Ramos (cell line): ENCODE results near the gene WASF3.

Source experiments
- in situ Hi-C: fragments of 300-500 bp; cut with MboI; formaldehyde crosslinking; loops from one replicate; pipeline ENCODE4 v1.14.3; 2022; ENCODE audit warnings: low sequenced_read_pairs; ENCODE audit not compliant: unreplicated experiment

Gene WASF3, protein sequence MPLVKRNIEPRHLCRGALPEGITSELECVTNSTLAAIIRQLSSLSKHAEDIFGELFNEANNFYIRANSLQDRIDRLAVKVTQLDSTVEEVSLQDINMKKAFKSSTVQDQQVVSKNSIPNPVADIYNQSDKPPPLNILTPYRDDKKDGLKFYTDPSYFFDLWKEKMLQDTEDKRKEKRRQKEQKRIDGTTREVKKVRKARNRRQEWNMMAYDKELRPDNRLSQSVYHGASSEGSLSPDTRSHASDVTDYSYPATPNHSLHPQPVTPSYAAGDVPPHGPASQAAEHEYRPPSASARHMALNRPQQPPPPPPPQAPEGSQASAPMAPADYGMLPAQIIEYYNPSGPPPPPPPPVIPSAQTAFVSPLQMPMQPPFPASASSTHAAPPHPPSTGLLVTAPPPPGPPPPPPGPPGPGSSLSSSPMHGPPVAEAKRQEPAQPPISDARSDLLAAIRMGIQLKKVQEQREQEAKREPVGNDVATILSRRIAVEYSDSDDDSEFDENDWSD

DNA sequence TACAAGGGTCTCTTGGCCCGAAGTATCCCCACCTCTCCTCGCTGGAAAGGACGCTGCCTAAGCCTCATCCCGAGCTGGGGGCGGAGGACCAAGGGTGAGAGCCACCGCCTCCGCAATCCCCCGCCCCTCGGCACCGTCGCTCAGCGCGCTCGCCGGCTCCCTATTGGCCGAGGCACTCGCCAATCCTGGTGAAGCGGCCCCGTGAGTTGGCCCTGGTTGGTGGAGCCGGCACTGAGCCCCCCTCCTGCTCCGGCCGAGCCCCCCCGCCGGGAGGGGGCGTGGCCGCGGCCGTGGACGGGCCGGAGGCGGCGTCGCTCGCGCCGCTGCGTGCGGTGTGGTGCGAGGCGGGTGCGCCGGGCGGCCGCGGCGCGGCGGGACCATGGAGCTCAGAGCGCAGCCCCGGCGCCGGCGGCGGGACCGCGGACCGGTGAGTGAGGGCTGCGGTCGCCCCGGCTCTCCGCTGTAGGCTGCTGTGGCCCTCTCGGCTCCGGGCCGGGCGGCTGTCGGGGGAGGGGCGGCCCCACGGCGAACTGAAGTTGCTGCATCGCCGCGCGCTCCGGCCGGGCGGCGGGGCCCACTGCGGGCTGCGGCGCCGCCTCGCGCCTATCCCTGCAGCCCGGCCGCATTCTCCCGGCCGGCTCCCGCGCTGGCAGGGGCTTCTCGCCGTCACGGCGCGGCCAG, at the start of gene WASF3:
Gene WASF3 (plus strand): TSS at position 291 of the 681 bp plus-strand sequence. CDS start 84,588 bp downstream, outside the sequence.
- in situ Hi-C loops = no loop called here

DNA sequence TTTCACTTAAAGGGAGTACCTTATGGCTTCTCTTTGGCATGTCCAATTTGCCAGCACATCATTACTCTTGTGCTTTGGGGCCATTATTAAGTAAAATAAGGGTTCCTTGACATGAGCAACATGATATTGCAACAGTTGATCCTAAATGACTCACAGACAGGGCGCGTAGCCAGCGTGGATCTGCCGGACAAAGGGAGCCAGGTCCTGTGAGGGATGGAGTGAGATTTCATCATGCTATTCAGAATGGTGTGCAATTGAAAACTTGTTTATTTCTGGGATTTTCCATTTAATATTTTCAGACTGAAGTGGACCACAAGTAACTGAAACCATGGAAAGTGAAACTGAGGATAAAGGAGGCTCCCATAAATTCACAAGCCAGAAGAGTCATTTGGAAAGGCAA, 48.6 kb upstream of the WASF3 start:
- in situ Hi-C loops = no loop called here

DNA sequence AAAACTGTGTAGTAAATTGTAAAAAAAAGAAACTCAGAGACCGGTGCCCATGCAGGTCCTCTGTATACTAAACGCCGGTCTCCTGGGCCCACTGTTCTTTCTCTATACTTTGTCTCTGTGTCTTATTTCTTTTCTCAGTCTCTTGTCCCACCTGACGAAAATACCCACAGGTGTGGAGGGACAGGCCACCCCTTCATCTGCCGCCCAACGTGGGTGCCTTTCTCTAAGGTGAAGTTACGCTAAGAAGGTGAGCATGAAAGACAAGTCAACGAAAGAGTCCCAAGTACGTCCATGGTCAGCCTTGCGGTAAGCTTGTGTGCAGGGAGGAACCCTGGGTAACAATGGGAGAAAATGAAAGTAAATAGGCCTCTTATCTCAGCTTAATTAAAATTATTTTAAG, 48.0 kb upstream of the WASF3 start:
- in situ Hi-C loops = no loop called here

DNA sequence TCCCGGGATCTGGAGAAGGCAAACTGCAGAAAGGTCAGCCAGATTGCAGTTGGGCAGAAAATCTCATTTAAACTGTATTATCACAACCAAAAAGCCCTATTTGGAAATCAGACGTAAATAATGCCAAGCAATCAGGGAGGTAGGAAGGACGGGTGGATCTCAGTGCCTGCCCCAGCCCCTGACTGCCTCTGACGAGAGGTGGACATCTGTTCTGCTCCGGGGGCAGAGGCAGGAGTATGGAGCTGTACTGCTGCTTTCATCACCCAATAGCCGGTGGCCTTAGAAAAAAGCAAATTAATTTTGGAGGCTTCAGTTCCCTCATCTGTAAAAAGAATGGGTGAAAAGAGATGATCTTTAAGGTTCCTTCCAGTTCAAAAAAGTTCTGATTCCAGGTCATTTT, 43.6 kb upstream of the WASF3 start:
- in situ Hi-C loops = no loop called here

DNA sequence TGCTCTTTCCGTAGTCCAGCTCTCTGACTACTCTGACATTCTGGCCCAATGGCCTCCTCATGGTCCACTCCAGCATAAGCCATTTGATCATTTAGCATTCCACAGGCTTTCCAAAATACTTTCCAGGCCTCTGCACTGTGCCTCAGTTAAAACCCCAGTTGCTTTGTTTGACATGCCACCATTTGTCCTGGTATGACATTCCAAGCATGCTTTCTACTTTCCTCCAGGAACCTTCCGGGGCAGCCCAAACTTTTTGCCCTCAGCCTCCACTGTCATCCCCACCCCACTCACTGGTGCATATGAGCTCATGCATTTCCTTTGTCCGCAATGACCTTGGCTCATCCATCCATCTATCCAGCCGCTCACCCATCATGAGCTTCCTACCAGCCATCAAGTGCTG, 41.8 kb upstream of the WASF3 start:
- in situ Hi-C loops = no loop called here

DNA sequence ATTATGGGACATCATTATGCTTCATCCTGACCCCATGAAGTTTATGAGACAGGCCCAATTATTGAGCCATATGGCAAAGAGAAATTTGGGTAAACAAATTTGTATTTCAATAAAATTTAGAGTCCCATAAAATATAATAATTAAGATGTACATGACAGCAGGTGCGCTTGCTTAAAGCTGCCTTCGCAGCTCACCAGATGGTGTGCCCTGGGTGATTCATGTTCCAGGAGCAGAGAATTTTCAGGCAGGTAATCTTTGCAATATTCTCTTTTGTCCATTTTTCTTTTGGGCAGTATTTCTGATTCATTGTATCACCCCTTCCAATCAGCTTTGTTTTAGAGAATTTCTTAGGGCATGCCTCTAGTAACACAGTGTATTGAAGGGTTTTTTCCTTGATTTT, 39.5 kb upstream of the WASF3 start:
- in situ Hi-C loops = no loop called here

DNA sequence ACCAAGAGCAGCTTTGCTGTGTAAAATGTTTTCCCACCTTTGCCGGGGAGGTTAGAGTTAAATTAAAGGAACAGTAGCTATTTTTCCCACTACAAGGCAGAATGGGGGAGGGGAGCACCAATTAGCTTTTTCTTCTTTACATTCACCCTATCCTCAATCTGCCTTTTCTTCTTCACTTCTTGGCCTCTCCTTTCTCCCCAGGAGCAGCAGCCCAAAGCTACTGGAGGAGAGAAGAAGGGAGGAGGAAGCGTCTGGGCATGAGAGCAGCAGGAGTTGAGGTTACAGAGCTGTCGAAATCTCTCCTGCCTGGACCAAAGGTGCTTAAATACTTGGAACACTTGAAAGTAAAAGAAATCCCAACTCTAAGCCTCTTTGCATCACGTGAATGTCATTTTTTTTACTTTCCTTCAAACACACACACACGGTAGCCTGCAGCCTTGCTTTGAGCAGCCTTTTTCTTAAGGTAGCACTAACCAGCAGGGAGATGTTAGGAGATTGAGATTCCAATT, 39.0 kb upstream of the WASF3 start:
- in situ Hi-C loops = no loop called here

DNA sequence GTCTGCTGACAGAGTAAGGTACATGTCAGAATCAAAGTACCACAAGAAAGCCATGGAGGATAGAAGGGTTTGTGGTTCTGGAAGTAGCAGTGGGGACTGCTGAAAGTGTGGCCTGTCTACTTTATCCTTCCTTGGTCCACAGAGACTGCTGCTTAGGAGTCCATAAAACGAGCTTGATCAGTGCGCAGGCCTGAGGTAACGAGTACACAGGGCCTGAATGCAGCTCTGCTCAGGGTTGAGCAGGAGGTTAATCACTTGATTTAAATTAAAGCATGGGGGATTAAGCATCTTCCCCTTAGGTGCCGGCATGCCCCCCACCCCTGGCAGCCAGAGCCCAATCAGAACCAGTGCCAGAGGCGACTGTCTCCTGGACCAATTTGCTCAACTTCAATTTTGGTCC, 34.9 kb upstream of the WASF3 start:
- in situ Hi-C loops = no loop called here

DNA sequence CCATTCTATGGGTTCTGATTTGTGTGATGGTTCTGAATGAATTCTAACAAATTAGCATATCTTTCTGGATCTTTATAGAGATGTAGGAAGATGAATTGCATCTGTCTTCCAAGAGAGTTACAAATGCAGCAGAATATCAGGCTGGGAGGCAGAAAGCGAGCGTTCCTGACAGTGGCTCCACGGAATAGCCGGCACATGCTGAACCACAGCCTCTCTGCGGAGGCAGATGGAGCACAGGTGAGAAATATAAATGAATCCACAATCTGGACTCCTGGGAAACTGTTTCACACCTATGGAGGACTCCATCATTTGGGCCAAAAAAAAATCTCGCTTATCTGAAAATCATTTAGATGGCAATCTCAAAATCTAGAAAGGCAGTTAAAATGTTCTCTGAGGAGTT, 34.5 kb upstream of the WASF3 start:
- in situ Hi-C loops = no loop called here

DNA sequence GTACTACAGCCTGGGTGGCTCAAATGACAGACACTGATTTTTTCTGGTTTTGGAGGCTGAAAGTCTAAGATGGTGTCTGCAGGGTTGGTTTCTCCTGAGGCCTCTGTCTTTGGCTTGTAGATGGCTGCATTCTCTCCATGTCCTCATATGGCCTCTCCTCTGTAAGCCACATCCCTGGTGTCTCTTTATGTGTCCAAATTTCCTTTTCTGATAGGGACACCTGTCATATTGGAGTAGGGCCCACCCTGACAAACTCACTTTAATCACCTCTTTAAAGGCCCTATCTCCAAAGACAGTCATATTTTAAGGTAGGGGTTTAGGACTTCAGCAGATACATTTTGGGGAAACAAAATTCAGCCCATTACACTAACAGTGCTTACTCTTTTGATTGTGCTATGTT, 32.0 kb upstream of the WASF3 start:
- in situ Hi-C loops = no loop called here

DNA sequence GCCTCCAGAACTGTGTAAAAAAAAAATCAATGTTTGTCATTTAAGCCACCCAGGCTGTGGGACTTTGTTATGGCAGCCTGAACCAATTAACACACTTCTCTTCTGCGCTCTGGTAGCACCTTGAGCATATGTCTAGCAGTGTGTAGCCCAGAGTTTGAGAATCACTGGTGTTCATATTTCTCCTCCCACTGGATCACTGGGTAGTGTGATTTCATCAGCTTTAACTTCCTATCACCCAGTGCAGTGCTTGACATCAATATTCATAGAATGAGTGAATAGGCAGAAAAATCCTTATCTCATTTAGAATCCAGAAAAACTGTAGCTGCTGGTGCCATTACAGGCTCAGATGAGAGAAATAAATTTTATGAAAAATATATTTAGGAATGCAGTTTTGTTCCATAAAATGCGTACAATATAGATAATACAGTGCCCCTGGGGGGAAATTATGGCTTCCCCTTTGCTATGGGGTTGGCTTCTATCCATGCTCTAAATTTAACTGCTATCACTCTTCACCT, 30.7 kb upstream of the WASF3 start:
- in situ Hi-C loops = no loop called here

DNA sequence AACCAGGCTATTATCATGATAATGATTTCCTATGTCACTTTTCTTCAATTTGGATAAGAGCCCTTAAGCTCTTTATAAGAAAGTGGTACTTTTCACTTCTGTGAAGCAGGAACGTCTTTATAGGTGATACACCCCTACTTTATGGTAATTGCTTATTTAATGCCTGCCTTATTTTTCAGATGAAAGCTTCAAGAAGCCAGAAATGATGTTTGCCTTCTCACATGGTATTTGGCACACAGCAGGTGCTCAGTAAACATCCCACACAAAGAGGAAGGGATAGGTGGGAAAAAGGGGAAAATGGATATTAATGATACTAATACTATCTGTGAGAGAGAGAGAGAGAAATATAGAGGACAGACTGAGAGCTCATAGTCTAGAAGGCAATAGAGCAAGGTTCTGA, 29.0 kb upstream of the WASF3 start:
- in situ Hi-C loops = no loop called here

DNA sequence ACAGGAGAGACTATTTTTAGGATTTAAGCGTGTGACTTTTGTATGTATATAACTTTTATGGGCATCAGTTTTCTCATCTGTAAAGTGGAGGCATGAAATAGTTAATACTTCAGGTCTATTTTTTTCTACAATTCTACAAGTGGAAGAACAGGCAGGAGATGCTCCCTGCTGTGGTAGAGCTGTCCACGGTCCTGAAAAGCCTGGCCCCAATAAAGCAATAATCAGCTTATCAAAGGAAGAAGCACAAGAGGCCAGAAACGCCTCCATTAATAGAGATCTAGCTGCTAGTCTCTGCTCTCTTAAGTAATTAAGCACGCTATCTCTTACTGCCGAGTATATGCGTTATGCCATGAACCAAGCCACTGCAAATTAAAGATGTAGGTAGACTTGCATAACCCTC, 28.0 kb upstream of the WASF3 start:
- in situ Hi-C loops = no loop called here

DNA sequence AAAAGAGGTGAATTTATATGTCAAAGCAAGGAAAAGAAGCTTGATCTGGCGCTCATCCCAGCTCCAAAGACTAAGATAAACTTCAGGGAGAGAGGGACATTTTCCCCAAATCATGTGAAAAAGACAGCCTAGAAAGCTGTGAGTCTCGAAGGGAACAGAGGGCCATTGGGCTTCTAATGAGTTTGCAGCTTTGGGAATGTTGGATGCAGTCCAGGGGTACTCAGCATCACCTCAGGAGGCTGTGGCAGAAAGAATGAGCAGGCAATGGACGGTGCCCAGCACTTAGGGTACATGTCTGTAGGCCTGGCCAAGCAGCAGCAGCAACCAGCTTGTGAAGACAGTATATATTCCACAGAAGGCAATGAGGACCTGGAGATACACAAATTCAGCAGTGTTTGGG, 25.7 kb upstream of the WASF3 start:
- in situ Hi-C loops = no loop called here

DNA sequence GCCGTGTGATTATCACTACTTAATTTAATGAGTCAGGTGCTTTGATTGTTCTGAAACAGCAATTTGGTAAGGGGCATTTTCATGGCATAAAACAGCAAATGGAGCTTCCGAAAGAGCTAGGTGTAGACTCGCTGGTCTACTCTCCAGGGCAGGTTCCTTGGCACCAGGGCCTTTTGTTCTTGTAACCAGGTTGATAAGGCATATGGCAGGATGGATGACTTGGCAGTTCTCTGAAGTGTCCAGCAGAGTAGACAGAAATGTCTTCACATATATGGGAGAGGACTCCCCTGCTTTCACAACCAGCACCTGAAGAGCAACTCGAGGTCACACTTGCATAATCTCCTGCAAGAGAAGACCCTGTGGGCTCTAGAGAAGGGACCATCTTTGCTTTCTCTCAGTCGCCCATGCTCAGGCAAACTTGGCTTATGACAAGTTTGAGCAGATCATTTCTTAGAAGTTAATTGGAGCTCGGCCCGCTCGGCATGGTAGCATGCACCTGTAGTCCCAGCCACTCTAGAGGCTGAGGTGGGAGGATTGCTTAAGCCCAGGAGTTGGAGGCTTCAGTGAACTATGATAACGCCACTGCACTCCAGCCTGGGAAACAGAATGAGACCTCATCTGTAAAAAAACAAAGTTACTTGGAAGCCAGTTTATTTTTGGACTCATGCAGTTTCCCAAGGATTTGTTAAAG, 23.3 kb upstream of the WASF3 start:
- in situ Hi-C loops = no loop called here

DNA sequence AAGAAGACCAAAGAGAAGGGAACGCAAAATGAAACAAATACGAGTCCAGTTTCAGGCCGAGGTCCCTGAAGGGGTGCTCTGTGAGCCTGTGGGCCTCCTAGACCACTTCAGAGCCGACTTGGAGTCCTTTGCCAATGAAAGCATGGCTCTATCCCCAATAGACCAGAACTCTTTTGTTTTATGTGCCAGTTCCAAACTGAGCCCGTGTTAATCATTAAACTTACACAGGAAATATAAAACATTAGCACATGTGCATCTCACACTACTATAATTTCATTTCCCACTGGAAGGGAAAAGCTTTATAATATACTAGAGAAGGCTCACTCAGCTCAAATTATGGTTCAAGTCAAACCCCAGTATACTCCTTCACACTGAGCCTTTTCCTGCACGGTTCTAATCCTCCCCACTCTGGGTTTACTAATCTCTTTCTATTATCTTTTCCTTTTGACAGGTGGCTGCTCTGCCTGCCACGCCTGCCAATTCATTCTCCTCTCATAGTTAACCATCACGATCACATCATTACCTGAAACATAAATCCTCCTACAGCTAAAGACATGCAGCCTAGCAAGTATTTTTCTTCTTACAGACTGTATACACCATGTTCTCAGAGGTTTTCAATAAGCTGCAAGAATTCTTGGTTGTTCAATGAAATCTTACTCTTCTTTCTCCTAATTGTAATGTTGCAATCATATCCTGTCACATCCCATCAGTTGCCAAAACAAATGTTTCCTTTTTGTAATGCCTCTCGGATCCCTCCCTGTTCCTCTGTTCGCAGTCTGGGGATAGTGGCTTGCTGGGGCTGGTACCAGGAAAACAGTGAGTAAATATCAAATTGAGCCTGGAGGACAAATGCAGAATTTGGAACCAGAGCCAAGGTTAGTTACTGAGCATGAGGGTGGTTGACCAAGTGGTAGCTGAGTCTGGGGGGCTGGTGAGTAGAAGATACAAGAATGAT, 18.8 kb upstream of the WASF3 start:
- in situ Hi-C loops = no loop called here

DNA sequence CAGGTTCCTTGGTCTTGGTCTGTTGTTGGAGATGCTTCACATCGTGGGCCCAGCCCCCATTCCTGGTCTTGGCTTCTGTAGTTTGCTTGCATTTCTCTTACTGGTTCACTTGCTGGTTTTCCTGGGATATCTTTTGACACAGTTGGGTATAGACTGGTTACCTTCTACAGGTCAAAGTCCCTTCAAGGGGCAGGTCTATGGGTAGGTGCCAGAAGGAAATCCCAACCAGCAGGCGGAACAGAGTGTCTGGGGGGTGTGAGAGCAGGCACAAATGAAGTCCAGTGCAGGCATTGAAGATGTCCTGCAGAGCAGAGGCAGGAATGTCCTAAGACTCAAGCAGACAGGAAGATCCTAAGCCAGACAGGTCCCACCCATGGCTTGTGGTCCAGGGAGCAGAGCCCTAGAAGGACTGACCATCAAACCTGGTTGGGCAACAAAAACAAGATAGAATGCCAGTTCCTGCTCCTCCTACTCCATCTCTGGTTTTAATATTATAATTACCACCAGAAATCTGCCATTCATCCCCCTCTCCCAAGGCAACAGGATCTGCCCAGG, 17.7 kb upstream of the WASF3 start:
- in situ Hi-C loops = no loop called here

DNA sequence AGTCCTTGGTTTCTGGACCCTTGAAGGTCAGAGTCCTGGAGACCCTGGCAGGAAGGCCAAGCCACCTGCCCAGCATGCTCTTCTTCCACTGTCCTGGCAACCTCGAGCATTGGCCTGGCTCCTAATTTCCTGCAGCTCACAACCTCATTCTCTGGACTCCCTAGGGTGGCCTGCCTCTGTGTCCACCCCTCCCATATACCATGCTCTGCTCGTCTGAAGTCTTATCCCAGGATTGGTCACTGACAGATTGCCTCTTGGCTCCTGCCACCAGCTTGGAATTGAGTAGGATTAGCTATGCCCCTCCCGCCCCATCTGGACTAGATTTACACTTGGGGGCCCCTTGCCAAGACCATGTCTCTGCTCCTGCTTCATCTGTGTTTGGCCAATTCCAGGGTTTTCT, 17.1 kb upstream of the WASF3 start:
- in situ Hi-C loops = no loop called here

DNA sequence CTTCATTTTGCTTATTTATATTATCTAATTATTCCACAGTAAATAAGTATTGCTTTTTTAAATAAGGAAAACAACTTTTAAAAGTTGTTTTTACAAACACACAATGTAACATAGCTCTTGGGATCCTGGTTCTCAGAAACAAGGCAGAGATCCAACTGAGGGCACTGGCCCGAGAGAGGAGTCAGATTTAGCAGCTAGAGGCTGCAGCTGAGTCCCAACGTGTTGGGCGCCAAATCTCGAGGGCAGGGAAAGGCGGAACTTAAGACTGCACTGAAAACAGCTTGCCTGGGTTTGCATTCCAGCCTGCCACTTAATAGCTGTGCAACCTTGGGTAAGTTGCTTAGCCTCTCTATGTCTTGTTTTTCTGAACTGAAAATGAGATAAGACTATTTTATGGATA, 16.4 kb upstream of the WASF3 start:
- in situ Hi-C loops = no loop called here
